Small intestine (tissue), 7 donors: ENCODE results near the gene CHP2. TPM values are rescaled to one million over a fixed set of nuclear protein-coding genes. Genes with fewer than 3 reads are reported as not detected.
A peak's percentile ranks its signal among the peaks of the same experiment; 100 is the strongest.

ENCODE experiments used
- DNase-seq, 2 donors: peaks; one replicate each; pipeline versions ENCODE4 v3.0.0 to v3.0.0-alpha.2; 2013
- FAIRE-seq: peaks from 2 replicates; lab custom pipeline; 2012; peaks lifted over from hg19 to GRCh38; lab: Jason Lieb, UNC
- H3K27ac ChIP-seq, 3 donors: one replicate each; pipeline ENCODE4 v1.5.1; 2013; ENCODE audit warnings: low read length in 2 of 3, mild to moderate bottlenecking in 2 of 3, control low read depth in 1 of 3, inconsistent platforms in 1 of 3, low read depth in 1 of 3, moderate library complexity in 1 of 3
- H3K27me3 ChIP-seq, 3 donors: one replicate each; pipeline ENCODE4 v1.6.1; 2013; ENCODE audit warnings: low read length in 3 of 3, inconsistent platforms in 1 of 3; ENCODE audit not compliant: control insufficient read depth in 3 of 3, insufficient read depth in 3 of 3
- H3K36me3 ChIP-seq, 3 donors: one replicate each; pipeline ENCODE4 v1.6.1; 2013; ENCODE audit warnings: low read length in 3 of 3, inconsistent platforms in 1 of 3, low read depth in 1 of 3, mild to moderate bottlenecking in 1 of 3, moderate library complexity in 1 of 3; ENCODE audit not compliant: control insufficient read depth in 3 of 3, insufficient read depth in 2 of 3
- H3K4me1 ChIP-seq, 3 donors: one replicate each; pipeline ENCODE4 v1.6.1; 2013; ENCODE audit warnings: low read length in 2 of 3, inconsistent platforms in 1 of 3, low read depth in 1 of 3, mild to moderate bottlenecking in 1 of 3, moderate library complexity in 1 of 3; ENCODE audit not compliant: control insufficient read depth in 3 of 3, insufficient read depth in 2 of 3
- H3K4me3 ChIP-seq, 3 donors: one replicate each; pipeline ENCODE4 v1.5.1; 2013; ENCODE audit warnings: low read length in 3 of 3, control low read depth in 1 of 3, inconsistent platforms in 1 of 3, low read depth in 1 of 3, mild to moderate bottlenecking in 1 of 3, moderate library complexity in 1 of 3
- H3K9me3 ChIP-seq, 2 donors: one replicate each; pipeline ENCODE4 v1.6.1; 2013; ENCODE audit warnings: low read depth in 1 of 2, low read length in 1 of 2; ENCODE audit not compliant: control insufficient read depth in 2 of 2, insufficient read depth in 1 of 2
- WGBS, 3 donors: extraction: QIAGEN DNeasy Blood & Tissue Kit; methylation state at CpG; one replicate each; pipeline ENCODE4 v1.1.7; 2013; 5-methylcytosine and 5-hydroxymethylcytosine counted together
- polyA plus RNA-seq, 4 donors: library from polyadenylated mRNA; stranded (reverse) in 3 of 4; unstranded in 1 of 4; fragments of 200-250 nt in 3 of 4; fragments of 120-200 nt in 1 of 4; gene quantifications; one replicate each; pipeline versions ENCODE4 v1.2.1 to v1.2.3, GENCODE V29; 2013
- donor health status: healthy with polysubstance abuse.
- donor health status: control.
- donor health status: control.
- donor health status: Bipolar disorder and iron deficiency.
- donor health status: healthy.

The CHP2 gene
- polyA plus RNA-seq, 4 donors: 144 to 416 (median 298) TPM

GRCh38 chr16:23773339-23773738 lies 18.5 kb downstream of the CHP2 start:
- no peak for FAIRE-seq
- Histone ChIP-seq H3K27me3 (no peaks in the 10 kb centered on the region), H3K4me3 (no peak overlapping the region), H3K4me1 (peaks cover 0 to 3% (median 0%) of the 10 kb centered on the region in 3 donors), H3K9me3 (no peaks in the 10 kb centered on the region), H3K27ac (no peak overlapping the region), H3K36me3 (no peaks in the 10 kb centered on the region)
- no peak for DNase-seq
- 80 to 91% (median 86%) methylated on average over 2 of the region's 2 CpGs for whole genome bisulfite sequencing, 3 donors

- Histone ChIP-seq H3K27me3 (peaks cover 0 to 4% (median 0%) of the 10 kb centered on the region in 3 donors), H3K36me3 (no peaks in the 10 kb centered on the region), H3K4me1 (no peaks in the 10 kb centered on the region), H3K4me3 (no peak overlapping the region), H3K9me3 (no peaks in the 10 kb centered on the region), H3K27ac (no peak overlapping the region)
- DNase-seq: no peak
- no peak for FAIRE-seq
- WGBS, 3 donors: 16 to 50% (median 38%) methylated on average over 1 of the region's 1 CpG
Observed at GRCh38 chr16:23781176-23781575, 26.4 kb downstream of the CHP2 start.

- FAIRE-seq: no peak
- H3K36me3 ChIP-seq: no peaks in the 10 kb centered on the region
- no peaks in the 10 kb centered on the region for H3K9me3 ChIP-seq
- H3K4me3 ChIP-seq: no peak overlapping the region
- 76 to 85% (median 80%) methylated on average over 4 of the region's 4 CpGs for WGBS, 3 donors
- H3K27ac ChIP-seq: no peak overlapping the region
- peaks cover 0 to 4% (median 4%) of the 10 kb centered on the region in 3 donors for H3K27me3 ChIP-seq
- H3K4me1 ChIP-seq: no peaks in the 10 kb centered on the region
- no peak for DNase-seq
Observed at GRCh38 chr16:23784811-23785447, 30.1 kb downstream of the CHP2 start.

GRCh38 chr16:23785842-23786241 lies 31.0 kb downstream of the CHP2 start:
- DNase-seq (no peak), FAIRE-seq (no peak)
- Histone ChIP-seq H3K36me3 (no peaks in the 10 kb centered on the region), H3K27me3 (peaks cover 0 to 4% (median 4%) of the 10 kb centered on the region in 3 donors), H3K9me3 (no peaks in the 10 kb centered on the region), H3K4me3 (no peak overlapping the region), H3K27ac (no peak overlapping the region), H3K4me1 (no peaks in the 10 kb centered on the region)
- 89 to 97% (median 93%) methylated on average over 4 of the region's 4 CpGs for WGBS, 3 donors

- no peak overlapping the region for H3K27ac ChIP-seq
- no peaks in the 10 kb centered on the region for H3K36me3 ChIP-seq
- FAIRE-seq (no peak), DNase-seq (no peak)
- 52 to 84% (median 68%) methylated on average over 6 of the region's 6 CpGs for WGBS, 3 donors
- H3K4me1 ChIP-seq: no peaks in the 10 kb centered on the region
- H3K27me3 ChIP-seq: peaks cover 0 to 4% (median 4%) of the 10 kb centered on the region in 3 donors
- no peak overlapping the region for H3K4me3 ChIP-seq
- H3K9me3 ChIP-seq: no peaks in the 10 kb centered on the region
Observed at GRCh38 chr16:23786964-23787561, 32.2 kb downstream of the CHP2 start.

GRCh38 chr16:23788685-23789084 lies 33.9 kb downstream of the CHP2 start:
- no peak overlapping the region for H3K27ac ChIP-seq
- no peak for FAIRE-seq
- 58 to 89% (median 69%) methylated on average over 3 of the region's 3 CpGs for WGBS, 3 donors

GRCh38 chr16:23795378-23795777 lies 40.6 kb downstream of the CHP2 start:
- Histone ChIP-seq H3K4me1 (peaks cover 0 to 17% (median 0%) of the 10 kb centered on the region in 3 donors), H3K27me3 (no peaks in the 10 kb centered on the region), H3K9me3 (peaks cover 0 to 2% of the 10 kb centered on the region in 2 donors), H3K4me3 (no peak overlapping the region), H3K27ac (peak overlapping the region; percentile 46 to 75 (median 74)), H3K36me3 (no peaks in the 10 kb centered on the region)
- 24 to 63% (median 51%) methylated on average over 6 of the region's 6 CpGs for WGBS, 3 donors
- FAIRE-seq (no peak), DNase-seq (peak; percentile 57 to 58)

More at GRCh38 chr16:23788685-23789084, 33.9 kb downstream of the CHP2 start:
- Histone ChIP-seq H3K9me3 (no peaks in the 10 kb centered on the region), H3K4me3 (no peak overlapping the region), H3K27me3 (peaks cover 0 to 4% (median 4%) of the 10 kb centered on the region in 3 donors), H3K4me1 (no peaks in the 10 kb centered on the region), H3K36me3 (no peaks in the 10 kb centered on the region)
- DNase-seq: no peak

GRCh38 chr16:23796941-23797340 lies 42.1 kb downstream of the CHP2 start:
- H3K36me3 ChIP-seq: no peaks in the 10 kb centered on the region
- no peak overlapping the region for H3K4me3 ChIP-seq
- peak in 1 of 2 donors; percentile 44 for DNase-seq
- FAIRE-seq: no peak
- H3K9me3 ChIP-seq: peaks cover 0 to 2% of the 10 kb centered on the region in 2 donors
- H3K27me3 ChIP-seq: no peaks in the 10 kb centered on the region
- H3K4me1 ChIP-seq: peaks cover 0 to 25% (median 0%) of the 10 kb centered on the region in 3 donors
- WGBS, 3 donors: 80 to 86% (median 85%) methylated on average over 2 of the region's 2 CpGs
- H3K27ac ChIP-seq: no peak overlapping the region
